Pancreas (tissue), 10 donors: Measurements from ENCODE around the gene FOCAD. TPM values are rescaled to one million over a fixed set of nuclear protein-coding genes. Genes with fewer than 3 reads are reported as not detected.
A peak's percentile ranks its signal among the peaks of the same experiment; 100 is the strongest.

Source experiments
- ATAC-seq, 4 donors: fragments of 200-7000 bp; cut with Tn5 transposase; one replicate each; pipeline versions ENCODE4 v1.8.0 to v1.9.1; 2020; ENCODE audit warnings: mild to moderate bottlenecking in 4 of 4, moderate library complexity in 4 of 4
- DNase-seq, 6 donors: peaks; one replicate each; pipeline ENCODE4 v3.0.0-alpha.2; 2020
- FAIRE-seq: peaks from 2 replicates; lab custom pipeline; 2012; peaks lifted over from hg19 to GRCh38; lab: Jason Lieb, UNC
- H3K27ac ChIP-seq, 4 donors: fragments of 200-600 bp; sonication (generic); 1 replicate in 3 of 4; 2 replicates in 1 of 4; pipeline versions ENCODE4 v1.5.0 to v1.8.0; 2020
- H3K27me3 ChIP-seq, 4 donors: fragments of 200-600 bp; one replicate each; pipeline ENCODE4 v1.8.0; 2021
- H3K36me3 ChIP-seq, 3 donors: fragments of 200-600 bp; sonication (generic) in 1 of 3; one replicate each; pipeline versions ENCODE4 v1.5.0 to v1.8.0; 2020 to 2021
- H3K4me1 ChIP-seq, 3 donors: fragments of 200-600 bp; one replicate each; pipeline ENCODE4 v1.8.0; 2021
- H3K4me3 ChIP-seq, 4 donors: fragments of 200-600 bp; sonication (generic) in 2 of 4; one replicate each; pipeline versions ENCODE4 v1.5.0 to v1.8.0; 2020 to 2021
- H3K9me3 ChIP-seq, 4 donors: fragments of 200-600 bp; one replicate each; pipeline ENCODE4 v1.8.0; 2021
- WGBS, 2 donors: extraction: QIAGEN DNeasy Blood & Tissue Kit; methylation state at CpG; one replicate each; pipeline ENCODE4 v1.1.7; 2013; 5-methylcytosine and 5-hydroxymethylcytosine counted together
- intact Hi-C, 3 donors: fragments of 100-400 bp; cut with DNase I; formaldehyde crosslinking; loops; one replicate each; pipeline versions ENCODE4 v1.11.1 to v1.14.2; 2022
- polyA plus RNA-seq, 2 donors: library from polyadenylated mRNA; stranded (reverse); fragments of 200-250 nt; gene quantifications; one replicate each; pipeline ENCODE4 v1.2.3, GENCODE V29; 2013
- total RNA-seq, 6 donors: library from RNA; stranded (reverse); fragmentation: NEBNext Ultra II Directional in 4 of 6; extraction: Animal tissue kit (Norgen Biotek cat#: 25700) in 4 of 6; gene quantifications; one replicate each; pipeline versions ENCODE4 v1.2.1 to v1.2.4, GENCODE V29; 2021 to 2023
- TF ChIP-seq, protein P1 (sequence below), 4 donors: fragments of 200-600 bp; sonication (generic) in 3 of 4; IDR thresholded peaks; one replicate each; pipeline versions ENCODE4 v1.5.0 to v1.8.0; 2021; ENCODE audit warnings: antibody characterized with exemption in 4 of 4
- donor health status: healthy with polysubstance abuse.
- donor health status: DM: no; HTN: no; CAD: no; lungs with moderate emphysema.
- donor health status: DM: no; HTN: no; CAD: no.
- donor health status: control.
- donor health status: control.
- donor health status: Bipolar disorder and iron deficiency.
- donor health status: DM: yes; HTN: yes; CAD: no.
- donor health status: DM: no; HTN: no; CAD: no.
- donor health status: DM: no; HTN: no; CAD: no.
- donor health status: DM: yes; HTN: yes; CAD: no.

The FOCAD gene
- total and polyA plus RNA-seq, 8 donors: 5.4 to 27.7 (median 16.8) TPM

DNA sequence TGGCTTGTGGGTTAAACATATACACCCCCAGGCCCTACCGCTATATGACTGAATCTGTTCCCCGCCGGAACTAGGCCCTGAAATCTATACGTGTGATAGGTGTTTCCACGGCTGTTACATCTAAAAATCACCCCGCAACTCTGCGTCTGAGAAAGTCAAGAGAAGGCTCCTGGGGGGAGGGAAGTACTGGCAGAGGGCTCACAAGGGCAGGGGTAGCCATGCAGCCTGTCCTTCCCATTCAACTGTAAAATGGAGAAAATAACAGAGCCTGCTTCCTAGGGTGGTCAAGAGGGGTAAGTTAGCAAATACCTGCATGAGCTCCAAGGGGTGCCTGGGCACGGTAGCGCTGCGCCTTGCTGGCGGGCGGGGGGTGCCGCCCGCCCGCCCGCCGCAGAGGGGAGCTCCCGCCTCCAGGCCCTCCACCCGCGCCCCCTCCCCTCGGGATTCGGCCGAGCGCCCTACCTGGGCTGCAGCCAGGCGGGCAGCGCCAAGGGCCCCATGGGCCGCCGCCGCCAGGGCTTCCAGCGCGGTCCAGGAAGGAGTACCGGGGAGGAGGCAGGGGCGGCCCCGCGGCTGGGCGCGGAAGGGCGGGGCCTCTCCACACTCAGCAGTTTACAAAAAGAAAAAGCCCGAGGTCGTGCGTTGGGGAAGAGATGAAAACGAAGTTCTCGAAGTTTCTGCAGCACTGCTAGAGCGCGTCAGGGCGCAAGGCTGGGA lies 347.2 kb downstream of the FOCAD start, which contains the start of gene HACD4:
Gene HACD4, minus strand, starts transcription at position 550 of the 717 bp plus-strand sequence. Its CDS starts 50 bp downstream, at position 500.
- TF ChIP-seq, protein P1, sequence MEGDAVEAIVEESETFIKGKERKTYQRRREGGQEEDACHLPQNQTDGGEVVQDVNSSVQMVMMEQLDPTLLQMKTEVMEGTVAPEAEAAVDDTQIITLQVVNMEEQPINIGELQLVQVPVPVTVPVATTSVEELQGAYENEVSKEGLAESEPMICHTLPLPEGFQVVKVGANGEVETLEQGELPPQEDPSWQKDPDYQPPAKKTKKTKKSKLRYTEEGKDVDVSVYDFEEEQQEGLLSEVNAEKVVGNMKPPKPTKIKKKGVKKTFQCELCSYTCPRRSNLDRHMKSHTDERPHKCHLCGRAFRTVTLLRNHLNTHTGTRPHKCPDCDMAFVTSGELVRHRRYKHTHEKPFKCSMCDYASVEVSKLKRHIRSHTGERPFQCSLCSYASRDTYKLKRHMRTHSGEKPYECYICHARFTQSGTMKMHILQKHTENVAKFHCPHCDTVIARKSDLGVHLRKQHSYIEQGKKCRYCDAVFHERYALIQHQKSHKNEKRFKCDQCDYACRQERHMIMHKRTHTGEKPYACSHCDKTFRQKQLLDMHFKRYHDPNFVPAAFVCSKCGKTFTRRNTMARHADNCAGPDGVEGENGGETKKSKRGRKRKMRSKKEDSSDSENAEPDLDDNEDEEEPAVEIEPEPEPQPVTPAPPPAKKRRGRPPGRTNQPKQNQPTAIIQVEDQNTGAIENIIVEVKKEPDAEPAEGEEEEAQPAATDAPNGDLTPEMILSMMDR (IDR thresholded peaks at IDR 0.05): no peak
- H3K36me3 ChIP-seq: no peaks in the 10 kb centered on the region
- peak; percentile 2 to 71 (median 39) for DNase-seq
- H3K27ac ChIP-seq: peak within 1 kb of the TSS in 3 of 4 donors; percentile 8 to 46 (median 41)
- intact Hi-C loops: no loop called here
- WGBS, 2 donors: 10 to 13% methylated on average over 35 to 46 of the region's 46 CpGs
- no peaks in the 10 kb centered on the region for H3K27me3 ChIP-seq
- no peaks in the 10 kb centered on the region for H3K9me3 ChIP-seq
- no peaks in the 10 kb centered on the region for H3K4me1 ChIP-seq
- ATAC-seq: peak; percentile 83 to 90 (median 87)
- peak within 1 kb of the TSS; percentile 15 to 47 (median 28) for H3K4me3 ChIP-seq
- no peak for FAIRE-seq

DNA sequence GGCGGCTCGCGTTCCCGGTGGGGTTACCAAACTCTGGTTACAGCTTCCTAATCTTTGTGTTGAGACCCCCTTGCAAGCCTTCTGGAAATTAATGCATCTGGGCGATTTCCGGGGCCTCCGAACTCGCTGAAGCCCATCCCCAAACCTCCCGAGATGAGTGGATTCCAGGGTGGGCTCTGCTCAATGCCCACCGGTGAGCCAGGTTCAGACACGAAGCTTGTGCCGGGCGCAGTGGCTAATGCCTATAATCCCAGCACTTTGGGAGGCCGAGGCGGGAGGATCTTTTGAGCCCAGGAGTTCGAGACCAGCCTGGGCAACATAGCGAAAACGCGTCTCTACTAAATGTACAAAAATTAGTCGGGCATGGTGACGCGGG lies 347.7 kb downstream of the FOCAD start:
- H3K4me1 ChIP-seq: no peaks in the 10 kb centered on the region
- DNase-seq (no peak), ATAC-seq (no peak), FAIRE-seq (no peak)
- TF ChIP-seq, protein P1 (IDR thresholded peaks at IDR 0.05): no peak
- H3K9me3 ChIP-seq: no peaks in the 10 kb centered on the region
- H3K27ac ChIP-seq: peak overlapping the region in 2 of 4 donors; percentile 41 to 46
- H3K27me3 ChIP-seq: no peaks in the 10 kb centered on the region
- intact Hi-C loops: no loop called here
- WGBS, 2 donors: 67 to 75% methylated on average over 22 of the region's 22 CpGs
- H3K4me3 ChIP-seq: peak overlapping the region; percentile 15 to 47 (median 28)
- H3K36me3 ChIP-seq: no peaks in the 10 kb centered on the region

DNA sequence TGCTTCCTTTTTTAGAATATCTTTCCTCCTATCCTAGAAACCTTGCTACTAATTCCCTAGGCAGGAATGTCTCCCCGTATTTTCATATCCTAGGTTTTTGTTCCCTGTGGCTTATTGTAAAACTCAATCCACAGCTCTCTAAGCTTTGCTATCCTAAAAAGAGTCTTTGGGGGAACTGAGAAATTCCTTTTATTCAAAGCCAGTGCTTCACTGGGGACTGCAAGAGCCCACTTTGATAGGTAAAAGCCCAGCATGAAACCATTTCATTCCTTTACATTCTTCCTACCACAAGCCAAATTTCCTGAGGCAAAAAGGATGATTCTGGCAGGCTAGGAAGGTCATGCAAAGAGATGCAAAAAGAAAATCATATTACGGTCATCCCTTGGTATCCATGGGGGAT lies 353.2 kb downstream of the FOCAD start:
- intact Hi-C loops: no loop called here
- Histone ChIP-seq H3K36me3 (no peaks in the 10 kb centered on the region), H3K4me1 (no peaks in the 10 kb centered on the region), H3K9me3 (no peaks in the 10 kb centered on the region), H3K4me3 (no peak overlapping the region), H3K27ac (no peak overlapping the region), H3K27me3 (no peaks in the 10 kb centered on the region)
- FAIRE-seq (no peak), ATAC-seq (no peak), DNase-seq (no peak)
- TF ChIP-seq, protein P1 (IDR thresholded peaks at IDR 0.05): no peak
- WGBS, 2 donors: 89 to 98% methylated on average over 2 of the region's 2 CpGs

DNA sequence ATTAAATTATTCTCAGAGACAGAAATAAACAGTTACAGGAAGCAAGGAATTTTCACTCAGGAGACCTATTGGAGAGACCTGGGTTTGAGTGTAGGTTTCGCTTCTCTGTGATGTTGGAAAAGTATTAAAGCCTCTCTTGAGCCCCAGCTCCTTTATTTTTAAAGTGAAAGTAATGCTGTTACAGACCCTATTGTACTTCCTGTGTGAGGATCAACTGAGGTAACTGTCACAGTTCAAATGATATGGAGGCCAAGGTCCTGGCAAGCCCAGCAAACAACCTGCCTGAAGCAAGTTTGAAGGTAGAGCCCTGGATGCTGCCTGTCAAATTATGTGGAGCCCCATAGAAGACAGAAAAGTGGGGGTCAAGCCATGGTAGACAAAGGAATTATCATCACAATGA lies 355.2 kb downstream of the FOCAD start:
- no peak for ATAC-seq
- Histone ChIP-seq H3K9me3 (no peaks in the 10 kb centered on the region), H3K27ac (no peak overlapping the region), H3K27me3 (no peaks in the 10 kb centered on the region), H3K4me3 (no peak overlapping the region), H3K36me3 (no peaks in the 10 kb centered on the region), H3K4me1 (no peaks in the 10 kb centered on the region)
- intact Hi-C loops: no loop called here
- no peak for DNase-seq
- TF ChIP-seq, protein P1 (IDR thresholded peaks at IDR 0.05): no peak
- WGBS, 2 donors: 92 to 93% methylated on average over 1 of the region's 1 CpG
- FAIRE-seq: no peak

DNA sequence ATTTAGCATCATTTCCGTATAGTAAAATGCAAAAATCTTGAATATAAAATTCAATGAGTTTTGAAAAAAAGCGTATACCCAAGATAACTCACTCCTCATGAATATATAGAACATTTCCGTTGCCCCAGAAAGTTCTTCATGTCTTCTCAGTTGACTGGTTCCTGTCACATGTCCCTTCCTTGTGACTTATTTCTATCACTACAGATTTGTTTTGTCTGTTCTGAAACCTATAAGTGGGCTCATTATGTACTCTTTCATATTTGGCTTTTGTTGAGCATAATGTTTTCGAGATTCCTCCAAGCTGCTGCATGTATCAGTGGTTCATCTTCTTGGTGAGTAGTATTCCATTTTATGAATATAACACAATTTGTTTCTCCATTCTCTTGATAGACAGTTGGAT lies 358.4 kb downstream of the FOCAD start:
- ATAC-seq (no peak), FAIRE-seq (no peak), DNase-seq (no peak)
- 79 to 85% methylated on average over 4 of the region's 4 CpGs for WGBS, 2 donors
- H3K36me3 ChIP-seq: no peaks in the 10 kb centered on the region
- H3K9me3 ChIP-seq: no peaks in the 10 kb centered on the region
- H3K4me3 ChIP-seq: no peak overlapping the region
- intact Hi-C loops: no loop called here
- no peak overlapping the region for H3K27ac ChIP-seq
- no peaks in the 10 kb centered on the region for H3K27me3 ChIP-seq
- TF ChIP-seq, protein P1 (IDR thresholded peaks at IDR 0.05): no peak
- no peaks in the 10 kb centered on the region for H3K4me1 ChIP-seq
